CD4-positive, alpha-beta T cell (primary cell): ENCODE measurements around the gene CACNB3. TPM values are rescaled to one million over a fixed set of nuclear protein-coding genes. Genes with fewer than 3 reads are reported as not detected.

Experiments
- ATAC-seq: fragments of 200-7000 bp; cut with Tn5 transposase; one replicate; pipeline ENCODE4 v1.10.0; 2022; ENCODE audit warnings: mild to moderate bottlenecking; ENCODE audit not compliant: poor library complexity
- CTCF ChIA-PET: fragments of 350-600 bp; sonication (Branson Sonifier 250); formaldehyde crosslinking; loops from one replicate; lab custom pipeline; 2021; ENCODE audit warnings: antibody characterized with exemption, inconsistent platforms; lab: Charles Lee
- POLR2A ChIA-PET: fragments of 350-600 bp; sonication (Branson Sonifier 250); formaldehyde crosslinking; loops from one replicate; lab custom pipeline; 2021; ENCODE audit warnings: antibody characterized with exemption, inconsistent platforms; lab: Charles Lee
- DNase-seq, 14 experiments: peaks; one replicate each; pipeline ENCODE4 v3.0.0-alpha.2; 2013 to 2020; ENCODE audit warnings: mixed read lengths in 2 of 14
- H3K27ac ChIP-seq, 2 donors: one replicate each; pipeline versions ENCODE4 v1.5.1 to v1.7.0; 2013; ENCODE audit warnings: low read length in 2 of 2, low read depth in 1 of 2, mild to moderate bottlenecking in 1 of 2
- H3K27me3 ChIP-seq, 2 experiments: 1 replicate in 1 of 2; 2 replicates in 1 of 2; pipeline versions ENCODE4 v1.6.1 to v1.7.0; 2013; ENCODE audit warnings: low read length in 2 of 2, control low read depth in 1 of 2, mild to moderate bottlenecking in 1 of 2, moderate library complexity in 1 of 2; ENCODE audit not compliant: insufficient read depth in 2 of 2, control insufficient read depth in 1 of 2
- H3K36me3 ChIP-seq: one replicate; pipeline ENCODE4 v1.6.1; 2013; ENCODE audit warnings: low read length, control low read depth; ENCODE audit not compliant: insufficient read depth
- H3K4me1 ChIP-seq: one replicate; pipeline ENCODE4 v1.6.1; 2013; ENCODE audit warnings: low read length, control low read depth; ENCODE audit not compliant: insufficient read depth
- H3K4me3 ChIP-seq: one replicate; pipeline ENCODE4 v1.5.1; 2013; ENCODE audit warnings: mild to moderate bottlenecking, low read length, moderate library complexity
- H3K9me3 ChIP-seq, 2 experiments: 1 replicate in 1 of 2; 2 replicates in 1 of 2; pipeline versions ENCODE4 v1.6.1 to v1.7.0; 2013; ENCODE audit warnings: low read length in 2 of 2, mild to moderate bottlenecking in 2 of 2, control low read depth in 1 of 2, moderate library complexity in 1 of 2; ENCODE audit not compliant: control insufficient read depth in 1 of 2, insufficient read depth in 1 of 2
- H3K27ac Mint-ChIP-seq: one replicate; pipeline ENCODE4 v1.8.0; 2020; ENCODE audit warnings: mixed read lengths
- H3K27me3 Mint-ChIP-seq: one replicate; pipeline ENCODE4 v1.8.0; 2021; ENCODE audit warnings: mixed read lengths
- H3K36me3 Mint-ChIP-seq: one replicate; pipeline ENCODE4 v1.8.0; 2021; ENCODE audit warnings: low read depth, mixed read lengths
- H3K4me1 Mint-ChIP-seq: one replicate; pipeline ENCODE4 v1.8.0; 2021; ENCODE audit warnings: low read depth, mixed read lengths
- H3K4me3 Mint-ChIP-seq: one replicate; pipeline ENCODE4 v1.8.0; 2020; ENCODE audit warnings: mild to moderate bottlenecking, mixed read lengths
- H3K9me3 Mint-ChIP-seq: one replicate; pipeline ENCODE4 v1.8.0; 2020; ENCODE audit warnings: mixed read lengths
- intact Hi-C, 2 experiments: fragments of 100-400 bp; cut with DNase I in 1 of 2; cut with micrococcal nuclease in 1 of 2; formaldehyde crosslinking; loops; one replicate each; pipeline versions ENCODE4 v1.15.1 to v1.9.0; 2023 to 2025; cut with DNase I, micrococcal nuclease
- total RNA-seq, 174 experiments: library from RNA in 2 of 174; stranded (reverse) in 2 of 174; gene quantifications; one replicate each; pipeline ENCODE4 v1.2.3 and lab custom pipeline; 2021 to 2026
- TF ChIP-seq, protein P1 (sequence below): fragments of 200-600 bp; IDR thresholded peaks from one replicate; pipeline ENCODE4 v1.8.0; 2022; ENCODE audit warnings: antibody characterized with exemption, mild to moderate bottlenecking

Gene CACNB3
- total RNA-seq, 2 experiments from 2014 or later, result 3.9 to 5.7 TPM

DNA sequence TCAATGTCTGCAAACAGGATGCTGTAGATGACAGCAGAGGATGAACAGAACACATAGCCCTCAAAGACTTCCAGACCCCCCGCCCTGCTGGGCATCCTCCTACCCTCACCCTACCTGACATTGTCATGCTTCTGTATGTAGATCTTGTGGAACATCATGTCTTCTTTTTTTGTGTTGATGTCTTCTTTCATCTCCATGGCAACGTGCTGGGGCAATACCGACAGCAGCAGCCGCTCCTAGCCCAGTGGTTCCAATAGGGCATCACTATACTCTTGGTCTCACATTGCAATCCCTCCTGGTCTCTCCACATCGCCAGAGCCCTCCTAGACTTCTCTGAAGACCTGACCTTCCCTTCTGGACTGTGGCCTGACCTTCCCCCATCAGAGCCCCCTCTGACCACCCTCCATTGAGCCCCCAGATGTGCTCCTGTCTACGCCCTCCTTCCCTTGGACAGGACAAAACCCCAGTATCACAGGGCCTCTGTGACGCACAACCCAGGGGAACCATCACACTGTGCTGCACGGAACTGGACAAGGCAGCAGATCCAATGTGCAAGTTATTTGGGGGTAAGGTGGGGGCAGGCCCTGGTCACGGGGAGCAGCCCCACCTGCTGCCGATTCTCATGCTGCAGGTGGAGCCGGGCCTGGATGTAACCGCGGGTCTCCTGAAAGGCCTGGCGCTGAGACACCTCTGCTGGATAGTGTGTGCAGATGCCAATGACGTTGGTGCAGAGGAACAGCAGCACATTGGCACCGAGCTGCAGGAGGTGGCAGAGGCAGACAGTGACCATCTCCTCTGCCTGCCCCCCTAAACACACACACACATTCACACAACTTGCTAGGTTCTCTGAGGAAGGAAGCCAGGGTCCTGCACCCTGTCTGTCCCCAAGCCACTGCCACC, 40.5 kb upstream of the CACNB3 start:
- intact Hi-C loops, result no loop called here
- ATAC-seq, result no peak
- TF ChIP-seq, protein P1, sequence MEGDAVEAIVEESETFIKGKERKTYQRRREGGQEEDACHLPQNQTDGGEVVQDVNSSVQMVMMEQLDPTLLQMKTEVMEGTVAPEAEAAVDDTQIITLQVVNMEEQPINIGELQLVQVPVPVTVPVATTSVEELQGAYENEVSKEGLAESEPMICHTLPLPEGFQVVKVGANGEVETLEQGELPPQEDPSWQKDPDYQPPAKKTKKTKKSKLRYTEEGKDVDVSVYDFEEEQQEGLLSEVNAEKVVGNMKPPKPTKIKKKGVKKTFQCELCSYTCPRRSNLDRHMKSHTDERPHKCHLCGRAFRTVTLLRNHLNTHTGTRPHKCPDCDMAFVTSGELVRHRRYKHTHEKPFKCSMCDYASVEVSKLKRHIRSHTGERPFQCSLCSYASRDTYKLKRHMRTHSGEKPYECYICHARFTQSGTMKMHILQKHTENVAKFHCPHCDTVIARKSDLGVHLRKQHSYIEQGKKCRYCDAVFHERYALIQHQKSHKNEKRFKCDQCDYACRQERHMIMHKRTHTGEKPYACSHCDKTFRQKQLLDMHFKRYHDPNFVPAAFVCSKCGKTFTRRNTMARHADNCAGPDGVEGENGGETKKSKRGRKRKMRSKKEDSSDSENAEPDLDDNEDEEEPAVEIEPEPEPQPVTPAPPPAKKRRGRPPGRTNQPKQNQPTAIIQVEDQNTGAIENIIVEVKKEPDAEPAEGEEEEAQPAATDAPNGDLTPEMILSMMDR, result no peak
- H3K36me3 Mint-ChIP-seq, result no peaks in the 10 kb centered on the region
- no peaks in the 10 kb centered on the region for H3K27me3 Mint-ChIP-seq
- no peaks in the 10 kb centered on the region for H3K4me1 Mint-ChIP-seq
- DNase-seq, result no peak
- ChIA-PET POLR2A (no interaction called here), CTCF (no interaction called here)
- Histone ChIP-seq H3K9me3 (peaks cover 0 to 4% of the 10 kb centered on the region in 2 experiments), H3K4me3 (no peak overlapping the region), H3K36me3 (no peaks in the 10 kb centered on the region), H3K27me3 (no peaks in the 10 kb centered on the region), H3K27ac (no peak overlapping the region), H3K4me1 (no peaks in the 10 kb centered on the region)
- no peak overlapping the region for H3K27ac Mint-ChIP-seq
- no peaks in the 10 kb centered on the region for H3K9me3 Mint-ChIP-seq
- no peak overlapping the region for H3K4me3 Mint-ChIP-seq

DNA sequence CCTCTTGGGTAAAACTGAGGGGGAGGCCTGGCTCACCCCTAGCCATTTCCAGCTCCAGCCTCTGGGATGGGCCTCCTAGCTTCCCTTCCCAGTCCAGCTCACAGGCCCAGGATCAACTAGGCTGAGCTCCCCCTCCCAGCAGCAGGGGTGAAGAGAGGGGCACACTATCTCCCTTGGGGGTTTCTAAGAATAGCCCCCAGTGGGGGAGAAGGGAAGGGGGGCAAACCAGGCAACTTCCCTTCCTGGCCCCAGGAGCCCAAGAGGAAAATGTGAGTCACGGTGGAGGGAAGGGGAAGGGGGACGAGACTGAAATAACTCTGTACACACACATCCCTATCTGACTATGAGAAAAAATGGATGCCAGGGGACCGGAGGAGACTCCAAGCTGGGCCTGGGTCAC, 38.4 kb upstream of the CACNB3 start:
- Histone ChIP-seq H3K36me3 (no peaks in the 10 kb centered on the region), H3K27ac (no peak overlapping the region), H3K27me3 (peaks cover 0 to under 1% of the 10 kb centered on the region in 2 experiments), H3K9me3 (peaks cover 0 to 8% of the 10 kb centered on the region in 2 experiments), H3K4me3 (no peak overlapping the region), H3K4me1 (no peaks in the 10 kb centered on the region)
- intact Hi-C loops, result no loop called here
- no peaks in the 10 kb centered on the region for H3K4me1 Mint-ChIP-seq
- H3K4me3 Mint-ChIP-seq, result no peak overlapping the region
- no peak for DNase-seq
- no peak overlapping the region for H3K27ac Mint-ChIP-seq
- TF ChIP-seq, protein P1, result no peak
- ATAC-seq, result no peak
- POLR2A ChIA-PET, result interaction anchor here (1.0 kb wide), 1 partner anchor 98 kb away, joined by 3 read pairs; the partner anchor contains the start of gene KANSL2
- H3K36me3 Mint-ChIP-seq, result no peaks in the 10 kb centered on the region
- no peaks in the 10 kb centered on the region for H3K9me3 Mint-ChIP-seq
- H3K27me3 Mint-ChIP-seq, result peaks cover 3% of the 10 kb centered on the region
- CTCF ChIA-PET, result no interaction called here

DNA sequence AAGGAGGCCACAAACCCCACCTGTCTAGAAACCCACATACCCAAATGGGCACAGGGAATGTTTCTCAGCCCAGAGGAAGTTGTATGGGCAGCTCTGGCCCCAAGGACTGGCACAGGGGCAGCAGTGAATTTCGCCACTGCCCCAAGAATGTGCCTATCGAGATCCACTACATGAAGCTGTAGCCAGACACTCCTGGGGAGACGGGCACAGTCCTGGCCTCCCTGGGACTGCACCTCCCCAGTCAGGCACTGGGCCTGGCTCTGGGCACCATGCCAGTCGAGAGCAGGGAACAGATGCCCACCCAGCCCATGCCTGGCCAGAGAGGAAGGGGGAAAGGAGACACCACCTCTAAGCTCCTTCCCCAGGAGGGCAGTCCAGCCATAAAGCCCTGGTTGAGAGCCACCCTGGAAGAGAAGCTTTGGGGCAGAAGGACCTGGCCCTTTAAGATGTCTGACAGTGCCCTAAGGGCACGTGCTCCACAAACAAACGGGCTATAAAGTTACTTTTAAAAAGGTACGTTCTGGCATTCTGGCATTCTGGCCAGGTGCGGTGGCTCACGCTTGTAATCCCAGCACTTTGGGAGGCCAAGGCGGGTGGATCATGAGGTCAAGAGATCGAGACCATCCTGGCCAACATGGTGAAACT, 37.8 kb upstream of the CACNB3 start:
- ChIA-PET POLR2A (no interaction called here), CTCF (no interaction called here)
- no peaks in the 10 kb centered on the region for H3K36me3 ChIP-seq
- H3K9me3 ChIP-seq, result peaks cover 0 to 8% of the 10 kb centered on the region in 2 experiments
- H3K4me3 ChIP-seq, result no peak overlapping the region
- DNase-seq (no peak), ATAC-seq (no peak)
- H3K4me1 ChIP-seq, result no peaks in the 10 kb centered on the region
- H3K4me1 Mint-ChIP-seq, result no peaks in the 10 kb centered on the region
- peaks cover 9% of the 10 kb centered on the region for H3K27me3 Mint-ChIP-seq
- H3K4me3 Mint-ChIP-seq, result no peak overlapping the region
- H3K9me3 Mint-ChIP-seq, result no peaks in the 10 kb centered on the region
- H3K27ac ChIP-seq, result no peak overlapping the region
- no peak overlapping the region for H3K27ac Mint-ChIP-seq
- intact Hi-C loops, result no loop called here
- H3K36me3 Mint-ChIP-seq, result no peaks in the 10 kb centered on the region
- TF ChIP-seq, protein P1, result no peak
- H3K27me3 ChIP-seq, result peaks cover 0 to 4% of the 10 kb centered on the region in 2 experiments
